Ascending aorta (tissue), 2 donors: ENCODE data around the gene MAS1L. TPM values are rescaled to one million over a fixed set of nuclear protein-coding genes. Genes with fewer than 3 reads are reported as not detected.

Source experiments
- DNase-seq, 2 donors: peaks; one replicate each; pipeline ENCODE4 v3.0.0-alpha.2; 2019; ENCODE audit warnings: low spot score in 2 of 2
- H3K27ac ChIP-seq, 2 donors: fragments of 200-600 bp; sonication (generic); one replicate each; pipeline ENCODE4 v1.5.1; 2016 to 2017; ENCODE audit warnings: mild to moderate bottlenecking in 1 of 2
- H3K27me3 ChIP-seq: fragments of 200-600 bp; sonication (generic); one replicate; pipeline ENCODE4 v1.5.1; 2017
- H3K36me3 ChIP-seq, 2 donors: fragments of 200-600 bp; sonication (generic); one replicate each; pipeline ENCODE4 v1.5.1; 2016
- H3K4me1 ChIP-seq, 2 donors: fragments of 200-600 bp; sonication (generic); one replicate each; pipeline ENCODE4 v1.5.1; 2016 to 2017; ENCODE audit warnings: mild to moderate bottlenecking in 1 of 2
- H3K4me3 ChIP-seq, 2 donors: fragments of 200-600 bp; sonication (generic); one replicate each; pipeline ENCODE4 v1.5.1; 2016 to 2017; ENCODE audit warnings: mild to moderate bottlenecking in 1 of 2
- H3K9me3 ChIP-seq, 2 donors: fragments of 200-600 bp; sonication (generic); one replicate each; pipeline ENCODE4 v1.5.1; 2016
- CTCF ChIP-seq, 3 experiments: fragments of 200-600 bp in 2 of 3; fragments of 450-650 bp in 1 of 3; sonication (generic) in 2 of 3; IDR thresholded peaks; one replicate each; pipeline ENCODE4 v1.5.1; 2016 to 2019; ENCODE audit warnings: antibody characterized with exemption in 3 of 3, mild to moderate bottlenecking in 1 of 3, moderate library complexity in 1 of 3
- intact Hi-C: fragments of 100-400 bp; cut with DNase I; formaldehyde crosslinking; loops from one replicate; pipeline ENCODE4 v1.15.1; 2023
- total RNA-seq: library from RNA; depleted of rRNA; stranded (reverse); fragments of >200 nt; gene quantifications from one replicate; pipeline ENCODE4 v1.1.0, GENCODE V29; 2016

MAS1L gene
- total RNA-seq, 1 donor from 2014 or later = not detected

GRCh38 chr6:29528988-29529560 is 41.3 kb upstream of the MAS1L start:
- Histone ChIP-seq H3K27me3 (no peaks in the 10 kb centered on the region), H3K9me3 (no peaks in the 10 kb centered on the region), H3K36me3 (no peaks in the 10 kb centered on the region), H3K27ac (no peak overlapping the region), H3K4me1 (no peaks in the 10 kb centered on the region), H3K4me3 (no peak overlapping the region)
- no peak for TF ChIP-seq CTCF (IDR thresholded peaks at IDR 0.05)
- DNase-seq = no peak
- intact Hi-C loops = no loop called here

- Histone ChIP-seq H3K4me3 (no peak overlapping the region), H3K4me1 (no peaks in the 10 kb centered on the region), H3K27me3 (no peaks in the 10 kb centered on the region), H3K9me3 (no peaks in the 10 kb centered on the region), H3K27ac (no peak overlapping the region), H3K36me3 (no peaks in the 10 kb centered on the region)
- no peak for DNase-seq
- TF ChIP-seq CTCF (IDR thresholded peaks at IDR 0.05) = no peak
- intact Hi-C loops = no loop called here
These were observed 40.7 kb upstream of the MAS1L start for GRCh38 chr6:29528300-29528931.

- no peaks in the 10 kb centered on the region for H3K9me3 ChIP-seq
- no peak overlapping the region for H3K27ac ChIP-seq
- no peaks in the 10 kb centered on the region for H3K36me3 ChIP-seq
- DNase-seq = no peak
- H3K4me3 ChIP-seq = no peak overlapping the region
- H3K4me1 ChIP-seq = no peaks in the 10 kb centered on the region
- intact Hi-C loops = no loop called here
- H3K27me3 ChIP-seq = no peaks in the 10 kb centered on the region
- TF ChIP-seq CTCF (IDR thresholded peaks at IDR 0.05) = no peak
These were observed 39.8 kb upstream of the MAS1L start for GRCh38 chr6:29527564-29527963.

GRCh38 chr6:29527126-29527525 is 39.4 kb upstream of the MAS1L start:
- TF ChIP-seq CTCF (IDR thresholded peaks at IDR 0.05) = no peak

GRCh38 chr6:29525311-29525639 is 37.5 kb upstream of the MAS1L start:
- Histone ChIP-seq H3K9me3 (no peaks in the 10 kb centered on the region), H3K36me3 (no peaks in the 10 kb centered on the region), H3K4me1 (no peaks in the 10 kb centered on the region), H3K27ac (no peak overlapping the region), H3K27me3 (no peaks in the 10 kb centered on the region), H3K4me3 (no peak overlapping the region)
- intact Hi-C loops = no loop called here
- DNase-seq = no peak
- no peak for TF ChIP-seq CTCF (IDR thresholded peaks at IDR 0.05)

More at GRCh38 chr6:29527126-29527525, 39.4 kb upstream of the MAS1L start:
- no peaks in the 10 kb centered on the region for H3K27me3 ChIP-seq
- intact Hi-C loops = no loop called here
- no peaks in the 10 kb centered on the region for H3K4me1 ChIP-seq
- H3K27ac ChIP-seq = no peak overlapping the region
- no peaks in the 10 kb centered on the region for H3K9me3 ChIP-seq
- DNase-seq = no peak
- H3K36me3 ChIP-seq = no peaks in the 10 kb centered on the region
- H3K4me3 ChIP-seq = no peak overlapping the region
